ENCODE measurements around the gene FKBP6. TPM values are rescaled to one million over a fixed set of nuclear protein-coding genes. Genes with fewer than 3 reads are reported as not detected.
A peak's percentile ranks its signal among the peaks of the same experiment; 100 is the strongest.

The FKBP6 gene
- total and polyA plus RNA-seq, 2 of the 13 experiments (the other 11 are each of a cell fraction or from before 2014, with no cell fraction given) = 0.07 to 0.20 TPM

GRCh38 chr7:73308665-73309214 is 19.2 kb upstream of the FKBP6 start, which contains the start of gene NSUN5 (continued):
- peak; percentile 70; the same call in 1 of the 2 replicates for TF ChIP-seq ZNF451 (CRISPR knock-in tag; IDR thresholded peaks at IDR 0.05)
- peak; percentile 91 for TF ChIP-seq ZNF761 (CRISPR knock-in tag; conservative IDR thresholded peaks at IDR 0.05)
- no peak for TF ChIP-seq FOXK2 (IDR thresholded peaks at IDR 0.05)
- TF ChIP-seq ZNF337 (CRISPR knock-in tag; IDR thresholded peaks at IDR 0.05; ENCODE audit: borderline replicate concordance, low read depth) = no peak; the same call in 1 of the 2 replicates
- TF ChIP-seq ZUFSP (CRISPR knock-in tag; IDR thresholded peaks at IDR 0.05; ENCODE audit: borderline replicate concordance) = no peak
- peak; percentile 97 for TF ChIP-seq KLF11 (CRISPR knock-in tag; IDR thresholded peaks at IDR 0.05)
- peak; percentile 70; the same call in 1 of the 2 replicates for TF ChIP-seq DMTF1 (CRISPR knock-in tag; IDR thresholded peaks at IDR 0.05)
- 0 out of 2 replicates have a peak, but pooled peaks have one; percentile 19 for TF ChIP-seq JUN (CRISPR knock-in tag; IDR thresholded peaks at IDR 0.05)
- peak; percentile 53 for TF ChIP-seq ZNF781 (CRISPR knock-in tag; IDR thresholded peaks at IDR 0.05; ENCODE audit: borderline replicate concordance, not compliant biosample characterization)
- TF ChIP-seq STAT6 (CRISPR knock-in tag; IDR thresholded peaks at IDR 0.05; ENCODE audit: borderline replicate concordance) = no peak
- TF ChIP-seq CREM (IDR thresholded peaks at IDR 0.05) = peak; percentile 32; the same call in 1 of the 2 replicates
- no peak for TF ChIP-seq CREM (CRISPR knock-in tag; IDR thresholded peaks at IDR 0.05)
- TF ChIP-seq ZNF589 (CRISPR knock-in tag; conservative IDR thresholded peaks at IDR 0.05) = peak; percentile 60; the same call in 1 of the 2 replicates
- no peak for TF ChIP-seq ZBTB37 (CRISPR knock-in tag; IDR thresholded peaks at IDR 0.05)
- TF ChIP-seq SNAI1 (CRISPR knock-in tag; IDR thresholded peaks at IDR 0.05; ENCODE audit: borderline replicate concordance) = peak; percentile 90; the same call in 1 of the 2 replicates
- TF ChIP-seq NCOA1 (CRISPR knock-in tag; IDR thresholded peaks at IDR 0.05) = no peak; the same call in 1 of the 2 replicates
- TF ChIP-seq FUBP1 (CRISPR knock-in tag; IDR thresholded peaks at IDR 0.05; ENCODE audit: borderline replicate concordance) = no peak

All from HepG2 (cell line).